GM12873 (cell line): ENCODE results near the gene PTDSS2.

Source experiments
- TF ChIP-seq, protein P1 (sequence below): IDR thresholded peaks from 2 replicates; pipeline ENCODE4 v1.5.1; 2012; ENCODE audit warnings: low read depth, mild to moderate bottlenecking, moderate library complexity, low read length, control low read depth; ENCODE audit not compliant: insufficient read depth; ENCODE audit errors: missing control alignments

Gene PTDSS2

DNA sequence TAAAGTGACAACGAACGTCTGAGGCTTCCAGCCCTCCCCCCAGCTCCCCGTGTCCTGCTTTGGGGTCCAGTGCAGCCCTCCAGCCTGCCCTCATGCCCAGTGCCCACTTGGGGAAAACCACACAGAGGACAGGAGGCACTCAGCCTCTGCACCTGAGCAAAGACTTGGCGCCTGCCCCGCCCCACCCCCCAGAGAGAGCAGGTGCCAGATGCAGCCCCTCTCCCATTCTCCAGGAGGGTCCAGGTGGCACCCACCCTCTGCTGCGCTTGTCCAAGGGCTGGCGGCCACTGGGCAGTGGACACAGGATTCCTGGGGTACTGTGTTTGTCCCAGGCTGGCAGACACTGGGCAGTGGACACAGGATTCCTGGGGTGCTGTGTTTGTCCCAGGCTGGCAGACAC is 41.3 kb downstream of the PTDSS2 start:
- TF ChIP-seq, protein P1, sequence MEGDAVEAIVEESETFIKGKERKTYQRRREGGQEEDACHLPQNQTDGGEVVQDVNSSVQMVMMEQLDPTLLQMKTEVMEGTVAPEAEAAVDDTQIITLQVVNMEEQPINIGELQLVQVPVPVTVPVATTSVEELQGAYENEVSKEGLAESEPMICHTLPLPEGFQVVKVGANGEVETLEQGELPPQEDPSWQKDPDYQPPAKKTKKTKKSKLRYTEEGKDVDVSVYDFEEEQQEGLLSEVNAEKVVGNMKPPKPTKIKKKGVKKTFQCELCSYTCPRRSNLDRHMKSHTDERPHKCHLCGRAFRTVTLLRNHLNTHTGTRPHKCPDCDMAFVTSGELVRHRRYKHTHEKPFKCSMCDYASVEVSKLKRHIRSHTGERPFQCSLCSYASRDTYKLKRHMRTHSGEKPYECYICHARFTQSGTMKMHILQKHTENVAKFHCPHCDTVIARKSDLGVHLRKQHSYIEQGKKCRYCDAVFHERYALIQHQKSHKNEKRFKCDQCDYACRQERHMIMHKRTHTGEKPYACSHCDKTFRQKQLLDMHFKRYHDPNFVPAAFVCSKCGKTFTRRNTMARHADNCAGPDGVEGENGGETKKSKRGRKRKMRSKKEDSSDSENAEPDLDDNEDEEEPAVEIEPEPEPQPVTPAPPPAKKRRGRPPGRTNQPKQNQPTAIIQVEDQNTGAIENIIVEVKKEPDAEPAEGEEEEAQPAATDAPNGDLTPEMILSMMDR, result no peak

DNA sequence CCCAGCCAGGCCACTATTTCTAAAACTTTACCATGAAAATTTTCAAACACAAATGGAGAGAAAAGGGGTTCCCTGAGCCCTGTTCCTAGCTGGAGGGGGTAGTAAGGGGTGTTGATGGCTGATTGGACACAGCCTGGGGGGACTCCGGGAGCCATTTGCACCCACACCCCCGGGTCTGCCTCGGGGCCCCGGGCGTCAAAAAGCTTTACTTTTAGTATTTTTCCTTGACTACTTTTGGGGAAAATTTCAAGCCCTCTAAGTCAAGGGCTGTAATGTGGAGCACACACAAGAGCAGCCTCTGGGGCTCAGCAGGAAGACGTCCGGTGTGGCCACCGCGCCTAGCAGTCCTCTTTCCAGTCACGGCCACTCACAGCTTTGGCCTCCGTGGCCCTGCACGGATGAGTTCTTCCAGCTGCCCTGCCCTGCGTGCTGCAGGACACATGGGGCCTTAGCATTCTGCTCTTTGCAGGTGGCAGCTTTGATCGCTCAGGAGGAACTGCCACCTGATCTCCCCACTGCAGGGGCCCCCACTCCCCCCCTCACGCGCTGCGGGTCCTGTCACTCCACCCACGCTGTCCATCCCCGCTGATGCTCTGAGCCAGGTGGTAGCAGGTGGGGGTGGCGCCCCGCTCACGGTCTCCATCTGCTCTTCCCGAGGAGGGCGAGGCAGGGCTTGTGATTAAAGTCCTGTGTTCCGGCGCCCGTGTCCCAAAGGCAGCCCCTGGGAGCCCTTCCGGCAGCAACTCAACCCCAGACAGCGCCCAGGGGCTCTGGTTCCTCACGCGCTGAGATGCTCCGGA is 42.5 kb downstream of the PTDSS2 start:
- TF ChIP-seq, protein P1, result no peak

DNA sequence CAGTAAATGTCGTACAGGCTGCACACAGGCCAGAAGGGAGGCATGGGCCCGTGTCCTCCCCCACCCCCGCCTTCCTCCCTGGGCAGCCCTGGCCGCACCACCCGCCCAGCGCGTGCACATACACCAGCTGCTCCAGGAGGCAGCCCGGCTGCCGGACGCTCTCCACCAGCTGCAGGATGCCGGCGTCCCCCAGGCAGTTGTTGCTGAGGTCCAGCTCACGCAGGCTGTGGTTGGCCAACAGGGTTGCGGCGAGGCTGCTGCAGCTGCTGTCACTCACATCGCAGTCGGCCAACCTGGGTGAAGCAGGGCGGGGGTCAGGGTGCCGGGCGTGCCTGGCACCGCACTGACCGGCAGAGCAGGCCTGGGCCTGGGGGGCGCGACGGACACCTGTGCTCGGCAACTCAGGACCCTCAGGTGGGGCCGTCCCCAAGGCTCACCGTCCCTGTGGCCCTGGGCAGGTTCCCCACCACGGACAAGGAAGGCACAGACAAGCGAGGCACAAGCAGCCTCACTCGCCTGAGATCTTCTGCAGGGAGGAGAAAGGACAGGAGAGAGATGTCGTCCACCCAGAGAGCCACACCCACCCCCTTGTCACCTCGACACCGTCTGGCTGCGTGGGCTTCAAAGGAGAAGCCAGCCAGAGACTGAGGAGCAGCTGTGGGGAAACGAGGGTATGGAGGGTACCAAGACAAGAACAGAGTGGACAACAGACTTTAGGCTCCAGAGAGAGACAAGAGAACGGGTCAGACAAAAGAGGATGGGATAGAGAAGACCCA is 44.9 kb downstream of the PTDSS2 start:
- TF ChIP-seq, protein P1, result no peak

DNA sequence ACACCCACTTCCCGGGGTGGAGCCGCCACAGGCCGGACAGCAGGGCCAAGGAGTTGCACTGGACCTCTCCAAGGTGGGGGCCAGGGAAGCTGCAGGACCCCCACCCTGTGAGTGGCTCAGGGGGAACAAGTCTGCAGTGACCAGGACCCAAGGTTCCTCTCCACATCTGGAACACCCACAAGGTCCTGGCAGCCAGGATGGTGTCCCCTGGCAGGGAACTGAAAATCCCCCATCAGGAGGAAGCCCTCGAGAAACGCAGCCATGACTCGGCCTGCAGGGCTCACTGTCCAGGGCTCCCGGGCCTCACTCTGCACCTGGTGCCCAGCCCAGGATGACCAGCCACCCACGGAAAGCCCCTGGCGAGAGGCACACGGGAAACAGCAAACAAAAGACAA is 45.5 kb downstream of the PTDSS2 start:
- TF ChIP-seq, protein P1, result no peak

DNA sequence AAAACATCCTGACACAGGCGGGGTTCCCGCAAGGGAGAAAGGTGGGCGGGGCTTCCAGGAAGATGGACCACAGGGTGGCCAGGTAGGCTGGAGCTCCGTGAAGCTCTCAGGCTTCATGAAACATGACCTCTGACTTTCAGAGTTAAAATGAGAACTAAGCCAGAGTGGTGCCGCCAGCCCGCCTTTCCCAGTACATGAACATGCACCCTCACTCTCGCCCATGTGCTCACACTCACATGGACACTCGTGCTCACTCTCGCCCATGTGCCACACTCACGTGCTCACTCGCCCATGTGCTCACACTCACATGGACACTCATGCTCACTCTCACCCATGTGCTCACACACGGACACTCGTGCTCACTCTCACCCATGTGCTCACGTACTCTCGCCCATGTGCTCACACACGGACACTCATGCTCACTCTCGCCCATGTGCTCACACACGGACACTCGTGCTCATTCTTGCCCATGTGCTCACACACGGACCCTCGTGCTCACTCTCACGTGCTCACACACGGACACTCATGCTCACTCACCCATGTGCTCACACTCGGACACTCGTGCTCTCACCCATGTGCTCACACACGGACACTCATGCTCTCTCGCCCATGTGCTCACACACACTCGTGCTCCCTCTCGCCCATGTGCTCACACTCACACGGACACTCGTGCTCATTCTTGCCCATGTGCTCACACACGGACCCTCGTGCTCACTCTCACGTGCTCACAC is 46.9 kb downstream of the PTDSS2 start:
- TF ChIP-seq, protein P1, result no peak

DNA sequence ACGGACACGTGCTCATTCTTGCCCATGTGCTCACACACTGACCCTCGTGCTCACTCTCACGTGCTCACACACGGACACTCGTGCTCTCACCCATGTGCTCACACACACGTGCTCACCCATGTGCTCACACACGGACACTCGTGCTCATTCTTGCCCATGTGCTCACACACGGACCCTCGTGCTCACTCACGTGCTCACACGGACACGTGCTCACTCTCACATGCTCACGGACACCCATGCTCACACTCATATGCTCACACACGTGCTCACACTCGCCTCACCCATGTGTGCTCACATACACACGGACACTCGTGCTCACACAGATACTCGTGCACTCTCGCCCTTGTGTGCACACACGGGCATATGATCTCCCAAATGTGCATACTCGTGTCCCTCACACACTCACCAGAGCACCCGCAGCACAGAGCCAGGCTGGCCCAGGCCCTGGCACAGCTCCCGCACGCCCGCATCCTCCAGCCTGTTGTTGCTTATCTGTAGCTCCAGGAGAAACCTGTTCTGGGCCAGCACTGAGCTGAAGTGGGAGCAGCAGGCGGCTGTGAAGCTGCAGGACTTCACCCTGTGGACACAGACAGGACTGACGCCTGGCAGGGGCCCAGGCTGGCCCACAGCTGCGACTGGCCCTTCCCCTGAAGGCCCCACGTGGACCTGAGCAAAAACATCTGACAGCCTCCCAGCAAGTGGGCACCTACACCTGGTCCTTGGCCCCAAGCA is 47.7 kb downstream of the PTDSS2 start:
- TF ChIP-seq, protein P1, result no peak
